ENCODE measurements around the gene SPAG8. TPM values are rescaled to one million over a fixed set of nuclear protein-coding genes. Genes with fewer than 3 reads are reported as not detected.

The SPAG8 gene
- total RNA-seq, 1 experiment from 2014 or later = 0.50 TPM

GRCh38 chr9:35839926-35840325 is 27.9 kb upstream of the SPAG8 start:
- H2AFZ ChIP-seq (ENCODE audit: low read length) = no peak overlapping the region
- H3K4me1 ChIP-seq (ENCODE audit: insufficient read depth, low read length) = peaks cover 8% of the 10 kb centered on the region; the same call in 1 of the 2 replicates
- no peak overlapping the region for H4K8ac ChIP-seq (replicated peaks; ENCODE audit: insufficient read length, low read depth, low read length)
- Mint-ChIP-seq H3K27me3 (ENCODE audit: low read depth) (peaks cover 20% of the 10 kb centered on the region), H3K36me3 (ENCODE audit: insufficient read depth in 1 of 3, low read depth in 3 of 3) (no peaks in the 10 kb centered on the region; a peak in 3 of 7 replicates), H3K4me3 (no peak overlapping the region), H3K9me3 (no peaks in the 10 kb centered on the region), H3K4me1 (peaks cover 16 to 27% of the 10 kb centered on the region in 2 experiments), H3K27ac (no peak overlapping the region; a peak in 1 of 7 replicates)
- no peak overlapping the region for H3K14ac ChIP-seq (ENCODE audit: insufficient read depth, low read length)
- H3K27me3 ChIP-seq (ENCODE audit: insufficient read depth, low read length) = no peaks in the 10 kb centered on the region
- H2BK20ac ChIP-seq (ENCODE audit: low read depth, low read length, poor library complexity, severe bottlenecking) = no peak overlapping the region
- no peak overlapping the region for H3K4me2 ChIP-seq (ENCODE audit: insufficient read depth, insufficient read length, low read length)
- H3K27ac ChIP-seq (ENCODE audit: insufficient read length, low read depth, low read length) = no peak overlapping the region
- no peaks in the 10 kb centered on the region for H3K9me3 ChIP-seq (ENCODE audit: control insufficient read depth, low read depth, low read length)
- DNase-seq = no peak
- H4K5ac ChIP-seq (ENCODE audit: insufficient read length, low read depth, low read length) = no peak overlapping the region
- H2BK5ac ChIP-seq (ENCODE audit: insufficient read length, low read length) = no peak overlapping the region
- no peaks in the 10 kb centered on the region for H3K23me2 ChIP-seq (ENCODE audit: insufficient read length, low read depth, low read length, poor library complexity, severe bottlenecking)
- H3K4ac ChIP-seq (ENCODE audit: low read depth, low read length) = no peak overlapping the region
- no peak overlapping the region for H3K18ac ChIP-seq (ENCODE audit: insufficient read length, low read depth, low read length)
- no CpG with 5 or more reads among the region's 5 CpGs for WGBS (ENCODE audit: extremely low coverage, insufficient read length, low lambda C conversion rate)
- no peaks in the 10 kb centered on the region for H3K79me1 ChIP-seq (ENCODE audit: insufficient read depth, low read depth, low read length, poor library complexity, severe bottlenecking)
- H4K20me1 ChIP-seq (ENCODE audit: control insufficient read depth, insufficient read depth, insufficient read length) = no peaks in the 10 kb centered on the region
- no peak overlapping the region for H2BK15ac ChIP-seq (ENCODE audit: low read depth, low read length)
- no peak overlapping the region for H4K91ac ChIP-seq (ENCODE audit: insufficient read length, low read depth, low read length)
- no peak overlapping the region for H3K23ac ChIP-seq (ENCODE audit: insufficient read length, low read depth, low read length)
- H3K56ac ChIP-seq (ENCODE audit: insufficient read length, low read depth, low read length) = no peak overlapping the region
- no peaks in the 10 kb centered on the region for H3K79me2 ChIP-seq (ENCODE audit: insufficient read depth, low read length)
- no peak overlapping the region for H2BK120ac ChIP-seq (ENCODE audit: low read depth, low read length, poor library complexity, severe bottlenecking)
- H3T11ph ChIP-seq (ENCODE audit: low read length) = no peak overlapping the region
- TF ChIP-seq, protein P1, sequence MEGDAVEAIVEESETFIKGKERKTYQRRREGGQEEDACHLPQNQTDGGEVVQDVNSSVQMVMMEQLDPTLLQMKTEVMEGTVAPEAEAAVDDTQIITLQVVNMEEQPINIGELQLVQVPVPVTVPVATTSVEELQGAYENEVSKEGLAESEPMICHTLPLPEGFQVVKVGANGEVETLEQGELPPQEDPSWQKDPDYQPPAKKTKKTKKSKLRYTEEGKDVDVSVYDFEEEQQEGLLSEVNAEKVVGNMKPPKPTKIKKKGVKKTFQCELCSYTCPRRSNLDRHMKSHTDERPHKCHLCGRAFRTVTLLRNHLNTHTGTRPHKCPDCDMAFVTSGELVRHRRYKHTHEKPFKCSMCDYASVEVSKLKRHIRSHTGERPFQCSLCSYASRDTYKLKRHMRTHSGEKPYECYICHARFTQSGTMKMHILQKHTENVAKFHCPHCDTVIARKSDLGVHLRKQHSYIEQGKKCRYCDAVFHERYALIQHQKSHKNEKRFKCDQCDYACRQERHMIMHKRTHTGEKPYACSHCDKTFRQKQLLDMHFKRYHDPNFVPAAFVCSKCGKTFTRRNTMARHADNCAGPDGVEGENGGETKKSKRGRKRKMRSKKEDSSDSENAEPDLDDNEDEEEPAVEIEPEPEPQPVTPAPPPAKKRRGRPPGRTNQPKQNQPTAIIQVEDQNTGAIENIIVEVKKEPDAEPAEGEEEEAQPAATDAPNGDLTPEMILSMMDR (conservative IDR thresholded peaks at IDR 0.05) = no peak
- no peak overlapping the region for H2BK12ac ChIP-seq (ENCODE audit: insufficient read length, low read depth, low read length)
- H2AK5ac ChIP-seq (ENCODE audit: insufficient read length, low read length) = no peak overlapping the region
- H3K9ac ChIP-seq (ENCODE audit: extremely low read depth, insufficient read length, low read length) = no peak overlapping the region

Measured in H9 (cell line).